Large intestine (tissue), 3 donors: ENCODE data around the gene IL12RB1. TPM values are rescaled to one million over a fixed set of nuclear protein-coding genes. Genes with fewer than 3 reads are reported as not detected.
A peak's percentile ranks its signal among the peaks of the same experiment; 100 is the strongest.
"Not testable (repeated sequence)": the region's sequence is repeated elsewhere in the genome, so short reads cannot be mapped to it uniquely, and the experiment has no call there.

Source experiments
- DNase-seq, 2 donors: peaks; one replicate each; pipeline versions ENCODE4 v3.0.0 to v3.0.0-alpha.2; 2013
- H3K27ac ChIP-seq: one replicate; pipeline ENCODE4 v1.5.1; 2013; ENCODE audit warnings: low read length
- H3K27me3 ChIP-seq: 2 replicates; pipeline ENCODE4 v1.6.1; 2013; ENCODE audit warnings: low read length; ENCODE audit not compliant: control insufficient read depth, insufficient read depth
- H3K36me3 ChIP-seq: 2 replicates; pipeline ENCODE4 v1.6.1; 2013; ENCODE audit warnings: low read length; ENCODE audit not compliant: control insufficient read depth, insufficient read depth
- H3K4me1 ChIP-seq: one replicate; pipeline ENCODE4 v1.6.1; 2013; ENCODE audit warnings: low read length; ENCODE audit not compliant: control insufficient read depth, insufficient read depth
- H3K4me3 ChIP-seq: one replicate; pipeline ENCODE4 v1.5.1; 2013; ENCODE audit warnings: low read length
- H3K9me3 ChIP-seq: one replicate; pipeline ENCODE4 v1.6.1; 2013; ENCODE audit warnings: mild to moderate bottlenecking, low read depth, low read length, moderate library complexity; ENCODE audit not compliant: control insufficient read depth
- WGBS: methylation state at CpG from one replicate; pipeline ENCODE4 v1.1.5; 2013; ENCODE audit warnings: low lambda C conversion rate; ENCODE audit not compliant: insufficient coverage; 5-methylcytosine and 5-hydroxymethylcytosine counted together
- polyA plus RNA-seq: library from polyadenylated mRNA; unstranded; fragments of 120-200 nt; gene quantifications from one replicate; pipeline ENCODE4 v1.2.1, GENCODE V29; 2013

The IL12RB1 gene
- polyA plus RNA-seq, 1 donor = 1.2 TPM

DNA sequence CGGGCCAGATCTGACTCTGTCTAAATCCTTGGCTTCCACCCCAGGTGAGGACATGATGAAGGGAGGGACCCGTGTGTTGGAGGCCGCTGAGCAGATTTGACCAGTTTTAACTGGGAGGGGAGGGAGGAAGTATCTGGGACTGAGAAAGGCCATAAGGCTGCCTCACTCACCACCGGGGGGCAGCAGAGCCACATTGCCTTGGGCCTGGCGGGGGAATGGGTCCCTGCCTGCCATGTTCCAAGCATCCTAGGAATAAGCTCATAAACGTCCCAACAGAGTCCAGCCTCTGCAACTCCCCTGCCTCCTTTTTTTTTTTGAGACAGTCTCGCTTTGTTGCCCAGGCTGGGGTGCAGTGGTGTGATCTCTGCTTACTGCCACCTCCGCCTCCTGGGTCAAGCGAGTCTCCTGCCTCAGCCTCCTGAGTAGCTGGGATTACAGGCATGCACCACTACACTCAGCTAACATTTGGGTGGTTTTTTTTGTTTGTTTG lies 26.3 kb upstream of the IL12RB1 start:
- H3K4me3 ChIP-seq = no peak overlapping the region
- H3K27me3 ChIP-seq = peaks cover 3% of the 10 kb centered on the region
- peaks cover 21% of the 10 kb centered on the region for H3K36me3 ChIP-seq
- peaks cover 33% of the 10 kb centered on the region for H3K4me1 ChIP-seq
- H3K27ac ChIP-seq = no peak overlapping the region
- H3K9me3 ChIP-seq = no peaks in the 10 kb centered on the region
- DNase-seq = peak; percentile 75 to 78
- no CpG with 5 or more reads among the region's 9 CpGs for WGBS

DNA sequence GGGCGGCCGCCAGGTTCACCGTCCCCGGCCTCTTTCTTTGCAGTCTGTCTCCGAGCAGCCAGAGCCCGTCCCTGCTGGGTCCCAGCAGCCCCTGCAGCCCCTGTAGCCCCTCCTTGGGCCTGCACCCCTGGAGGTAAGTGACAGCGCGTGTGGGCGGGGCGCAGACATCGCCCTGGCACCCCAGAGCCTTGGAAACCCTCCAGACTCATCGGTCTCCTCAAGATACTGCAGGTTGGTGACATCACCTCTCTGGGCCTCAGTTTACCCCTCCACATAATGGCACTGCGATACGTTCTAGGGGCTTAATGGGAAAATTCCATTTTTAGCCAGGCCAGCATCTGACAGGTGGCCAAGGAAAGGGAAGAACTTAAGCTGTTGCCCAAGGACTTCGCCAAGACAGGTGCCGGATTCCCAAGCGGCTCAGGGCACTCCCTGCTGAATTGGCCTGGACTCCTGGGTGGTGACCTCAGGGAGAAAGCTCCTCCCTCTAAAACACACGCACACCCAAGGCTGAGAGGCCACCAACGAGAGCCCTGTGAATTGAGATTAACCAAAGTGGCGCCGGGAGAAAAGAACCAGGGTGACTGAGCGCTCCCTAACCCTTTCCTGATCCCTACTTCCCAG lies 24.0 kb upstream of the IL12RB1 start:
- Histone ChIP-seq H3K4me3 (peak overlapping the region; percentile 93), H3K36me3 (peaks cover 21% of the 10 kb centered on the region), H3K9me3 (no peaks in the 10 kb centered on the region), H3K4me1 (peaks cover 36% of the 10 kb centered on the region), H3K27ac (peak overlapping the region; percentile 90), H3K27me3 (peaks cover 3% of the 10 kb centered on the region)
- 80% methylated on average over 1 of the region's 22 CpGs for WGBS
- no peak for DNase-seq

DNA sequence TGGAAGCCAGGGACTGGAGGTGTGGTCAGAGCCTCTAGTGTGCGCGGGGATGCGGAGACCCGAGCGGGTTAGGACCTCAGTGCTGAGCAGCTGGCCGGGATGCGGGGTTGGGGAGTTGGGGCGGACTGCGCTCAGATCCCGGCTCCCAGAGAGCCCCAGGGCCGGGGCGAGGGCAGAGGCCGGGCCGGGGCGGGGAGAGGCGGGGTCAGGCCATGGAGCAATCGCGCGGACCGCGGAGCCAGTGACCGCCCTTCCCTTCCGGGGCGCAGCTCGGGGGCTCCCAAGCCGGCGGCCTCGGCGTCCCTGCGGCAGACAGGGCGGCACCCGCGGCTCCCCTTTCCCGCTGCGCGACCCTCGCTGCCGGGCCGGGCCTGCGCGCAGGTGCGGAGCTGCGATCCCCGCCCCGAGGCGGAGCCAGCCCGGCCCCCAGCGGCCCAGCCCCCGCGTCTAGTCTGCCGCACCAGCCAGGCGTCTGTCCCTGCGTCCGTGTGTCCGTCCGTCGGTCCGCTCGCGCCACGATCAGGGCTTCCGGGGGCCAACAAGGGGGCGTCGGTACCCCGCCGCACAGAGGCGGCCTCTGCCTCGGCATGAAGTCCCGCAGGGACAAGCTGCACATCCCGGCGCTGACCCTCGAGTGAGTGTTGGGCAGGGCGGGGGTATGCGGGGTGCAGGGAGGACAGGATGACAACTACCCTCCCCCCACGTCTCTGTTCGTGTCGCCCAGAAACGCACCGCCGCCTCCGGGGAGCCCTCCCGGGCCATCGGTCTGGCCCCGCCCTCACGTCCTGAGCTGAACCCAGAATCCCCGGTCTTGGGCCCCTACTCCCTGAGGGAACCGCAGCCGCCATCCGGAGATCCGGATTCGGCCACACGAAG lies 23.2 kb upstream of the IL12RB1 start:
- peak in 1 of 2 donors; percentile 85 for DNase-seq
- WGBS = no CpG with 5 or more reads among the region's 92 CpGs
- H3K9me3 ChIP-seq = no peaks in the 10 kb centered on the region
- peak overlapping the region; percentile 93 for H3K4me3 ChIP-seq
- peak overlapping the region; percentile 96 for H3K27ac ChIP-seq
- H3K36me3 ChIP-seq = peaks cover 16% of the 10 kb centered on the region
- H3K4me1 ChIP-seq = peaks cover 36% of the 10 kb centered on the region
- H3K27me3 ChIP-seq = peaks cover 3% of the 10 kb centered on the region

DNA sequence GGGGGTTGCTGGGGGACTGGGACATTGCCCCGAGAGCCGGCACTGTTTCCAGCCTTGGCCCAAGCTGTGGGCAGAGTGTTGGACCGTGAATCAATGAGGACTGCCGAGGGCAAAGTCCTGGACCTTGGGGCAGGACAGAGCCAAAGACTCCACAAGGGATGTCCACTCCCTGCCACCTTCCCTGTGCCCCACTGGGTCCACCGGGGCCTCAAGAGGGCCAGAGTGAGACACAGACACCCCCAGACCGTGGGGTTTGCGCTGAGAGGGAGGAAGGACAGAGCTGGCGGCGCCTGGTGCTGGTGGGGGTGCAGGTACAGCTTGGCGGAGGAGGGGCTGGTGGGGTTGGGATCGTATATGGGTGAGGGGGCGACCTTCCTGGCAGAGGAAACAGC lies 22.6 kb upstream of the IL12RB1 start:
- H3K9me3 ChIP-seq = no peaks in the 10 kb centered on the region
- H3K36me3 ChIP-seq = peaks cover 11% of the 10 kb centered on the region
- H3K27me3 ChIP-seq = peaks cover 3% of the 10 kb centered on the region
- WGBS = no CpG with 5 or more reads among the region's 12 CpGs
- peak overlapping the region; percentile 65 for H3K4me3 ChIP-seq
- H3K27ac ChIP-seq = peak overlapping the region; percentile 96
- H3K4me1 ChIP-seq = peaks cover 40% of the 10 kb centered on the region
- DNase-seq = peak; percentile 70 to 85

DNA sequence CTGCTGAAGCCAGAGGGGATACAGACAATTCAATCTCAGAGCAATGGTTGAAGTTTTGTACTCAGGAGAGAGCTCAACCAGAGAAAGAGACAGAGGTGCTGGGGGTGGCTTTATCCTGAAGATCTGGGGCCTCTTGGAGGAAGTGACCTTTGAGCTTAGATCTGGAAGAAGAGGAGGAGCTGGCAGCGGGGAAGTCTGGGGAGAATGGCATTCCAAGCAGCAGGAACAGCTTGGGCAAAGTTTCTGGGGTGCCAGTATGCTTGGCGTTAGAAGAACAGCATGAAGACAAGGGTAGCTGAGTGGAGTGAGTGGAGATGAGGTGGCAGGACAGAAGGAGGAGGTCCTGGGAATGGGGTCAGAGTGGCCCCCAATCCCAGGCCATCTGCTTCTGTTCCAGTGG lies 22.2 kb upstream of the IL12RB1 start:
- Histone ChIP-seq H3K4me1 (peaks cover 43% of the 10 kb centered on the region), H3K4me3 (peak overlapping the region; percentile 65), H3K9me3 (no peaks in the 10 kb centered on the region), H3K27ac (peak overlapping the region; percentile 96), H3K27me3 (peaks cover 3% of the 10 kb centered on the region), H3K36me3 (peaks cover 9% of the 10 kb centered on the region)
- peak; percentile 84 to 94 for DNase-seq
- WGBS = no CpG with 5 or more reads among the region's 2 CpGs

DNA sequence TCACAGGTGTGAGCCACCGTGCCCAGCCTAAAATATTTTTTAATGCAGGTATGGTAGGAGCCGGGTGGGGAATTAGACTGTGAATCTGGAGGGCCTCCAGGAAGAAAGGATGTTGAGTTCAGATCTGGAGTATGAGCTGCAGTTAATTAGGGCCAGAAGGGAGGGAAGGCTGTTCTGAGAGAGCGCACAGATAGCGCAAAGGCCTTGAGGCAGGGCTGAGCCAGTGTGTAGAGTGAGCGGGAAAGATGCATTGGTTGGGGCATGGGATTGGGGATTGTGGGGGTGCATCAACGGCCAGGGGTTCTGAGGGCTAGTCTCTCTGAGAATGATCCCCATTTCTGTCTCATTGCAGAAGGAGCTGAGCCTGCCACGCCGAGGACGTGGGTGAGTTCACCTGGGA lies 20.5 kb upstream of the IL12RB1 start:
- H3K27ac ChIP-seq = peak overlapping the region; percentile 96
- peaks cover 47% of the 10 kb centered on the region for H3K4me1 ChIP-seq
- peaks cover 4% of the 10 kb centered on the region for H3K36me3 ChIP-seq
- no peaks in the 10 kb centered on the region for H3K9me3 ChIP-seq
- WGBS = no CpG with 5 or more reads among the region's 9 CpGs
- H3K27me3 ChIP-seq = peaks cover 3% of the 10 kb centered on the region
- no peak for DNase-seq
- no peak overlapping the region for H3K4me3 ChIP-seq

DNA sequence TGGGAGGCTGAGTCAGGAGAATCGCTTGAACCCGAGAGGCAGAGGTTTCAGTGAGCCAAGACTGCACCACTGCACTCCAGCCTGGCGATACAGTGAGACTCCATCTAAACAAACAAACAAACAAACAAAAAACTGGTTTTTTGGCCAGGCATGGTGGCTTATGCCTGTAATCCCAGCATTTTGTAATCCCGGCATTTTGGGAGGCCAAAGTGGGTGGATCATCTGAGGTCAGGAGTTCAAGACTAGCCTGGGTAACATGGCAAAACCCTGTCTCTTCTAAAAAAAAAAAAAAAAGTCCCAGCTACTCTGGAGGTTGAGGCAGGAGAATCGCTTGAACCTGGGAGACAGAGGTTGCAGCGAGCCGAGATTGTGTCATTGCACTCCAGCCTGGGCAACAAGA lies 18.5 kb upstream of the IL12RB1 start:
- not testable (repeated sequence) for H3K27me3 ChIP-seq, H3K4me3 ChIP-seq, H3K27ac ChIP-seq, H3K9me3 ChIP-seq, DNase-seq, H3K36me3 ChIP-seq
- peaks cover 47% of the 10 kb centered on the region for H3K4me1 ChIP-seq
- no CpG with 5 or more reads among the region's 7 CpGs for WGBS

DNA sequence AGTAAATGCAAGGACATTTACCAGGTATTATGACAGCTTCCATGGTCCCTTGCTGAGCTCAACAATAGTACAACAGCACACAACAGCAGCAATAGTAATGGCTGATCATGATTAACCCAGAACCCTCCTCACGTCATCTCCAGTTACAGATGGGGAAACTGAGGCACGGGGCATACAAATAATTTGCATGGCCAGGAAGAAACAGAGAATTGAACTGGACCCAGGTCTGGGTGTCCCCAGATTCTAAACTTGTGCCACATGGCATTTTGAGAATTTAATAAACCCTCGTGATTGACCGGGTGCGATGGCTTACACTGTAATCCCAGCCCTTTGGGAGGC lies 18.0 kb upstream of the IL12RB1 start:
- peaks cover 47% of the 10 kb centered on the region for H3K4me1 ChIP-seq
- no peaks in the 10 kb centered on the region for H3K36me3 ChIP-seq
- H3K9me3 ChIP-seq = no peaks in the 10 kb centered on the region
- H3K27ac ChIP-seq = peak overlapping the region; percentile 50
- H3K27me3 ChIP-seq = peaks cover 7% of the 10 kb centered on the region
- DNase-seq = no peak
- WGBS = no CpG with 5 or more reads among the region's 5 CpGs
- H3K4me3 ChIP-seq = peak overlapping the region; percentile 45

DNA sequence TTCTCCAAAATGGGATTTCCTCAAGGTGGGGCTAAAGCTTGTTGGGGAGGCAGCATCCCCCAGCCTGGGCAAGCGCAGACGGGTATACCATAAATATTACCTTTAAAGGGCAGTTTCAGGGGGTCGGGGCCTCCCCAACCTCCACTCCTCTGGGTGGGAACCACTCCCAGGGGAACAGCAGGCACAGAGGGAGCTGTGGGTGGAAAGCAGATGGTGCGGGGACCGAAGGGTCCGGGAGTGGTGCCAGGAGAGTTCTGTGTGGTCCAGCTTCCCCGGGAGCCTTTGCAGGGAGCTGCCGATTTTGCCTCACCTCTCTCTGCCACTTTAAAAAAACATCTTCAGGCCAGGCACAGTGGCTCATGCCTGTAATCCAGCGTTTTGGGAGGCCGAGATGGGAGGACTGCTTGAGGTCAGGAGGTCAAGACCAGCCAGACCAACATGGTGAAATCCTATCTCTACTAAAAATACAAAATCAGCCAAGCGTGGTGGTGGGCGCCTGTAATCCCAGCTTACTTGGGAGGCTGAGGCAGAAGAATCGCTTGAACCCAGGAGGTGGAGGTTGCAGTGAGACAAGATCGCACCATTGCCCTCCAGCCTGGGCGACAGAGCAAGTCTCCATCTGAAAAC lies 16.3 kb upstream of the IL12RB1 start:
- Histone ChIP-seq H3K4me1 (peaks cover 45% of the 10 kb centered on the region), H3K27me3 (peaks cover 24% of the 10 kb centered on the region), H3K27ac (no peak overlapping the region), H3K9me3 (no peaks in the 10 kb centered on the region), H3K36me3 (no peaks in the 10 kb centered on the region), H3K4me3 (no peak overlapping the region)
- DNase-seq = no peak
- no CpG with 5 or more reads among the region's 15 CpGs for WGBS

DNA sequence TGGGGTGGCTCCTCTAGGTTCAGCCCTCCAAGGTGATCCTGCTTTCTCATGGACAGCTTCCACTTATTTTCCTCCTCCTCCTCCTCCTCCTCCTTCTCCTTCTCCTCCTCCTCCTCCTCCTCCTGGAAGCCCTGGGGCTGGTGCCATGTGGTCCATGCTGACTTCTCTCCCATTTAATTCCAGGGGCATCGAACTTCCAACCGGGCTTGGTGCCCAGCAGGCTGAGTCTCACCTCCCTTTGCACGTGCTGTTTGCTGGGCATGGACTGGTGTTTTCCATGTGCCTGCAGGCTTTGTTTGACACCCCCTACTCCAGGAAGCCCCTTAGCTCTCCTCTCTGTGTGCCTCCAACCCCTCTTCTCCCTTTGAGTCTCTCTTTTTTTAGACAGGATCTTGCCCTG lies 14.5 kb upstream of the IL12RB1 start:
- no peak overlapping the region for H3K27ac ChIP-seq
- no peak for DNase-seq
- no peaks in the 10 kb centered on the region for H3K9me3 ChIP-seq
- peaks cover 24% of the 10 kb centered on the region for H3K27me3 ChIP-seq
- no peaks in the 10 kb centered on the region for H3K36me3 ChIP-seq
- H3K4me1 ChIP-seq = peaks cover 40% of the 10 kb centered on the region
- no peak overlapping the region for H3K4me3 ChIP-seq
- 67% methylated on average over 1 of the region's 3 CpGs for WGBS
